SU-DHL-6 (cell line): ENCODE data around the gene CBL.

Experiments used
- H2AFZ ChIP-seq: fragments of 200-600 bp; sonication (generic); 2 replicates; pipeline ENCODE4 v1.6.1; 2014; ENCODE audit warnings: low read depth, mild to moderate bottlenecking, moderate library complexity, mixed read lengths, antibody characterized with exemption, low read length; ENCODE audit not compliant: severe bottlenecking
- H3F3A ChIP-seq: fragments of 200-600 bp; shearing (Covaris generic); 2 replicates; pipeline ENCODE4 v1.6.0; 2016; ENCODE audit warnings: antibody characterized with exemption, mild to moderate bottlenecking; ENCODE audit not compliant: insufficient read depth
- H3K27ac ChIP-seq: fragments of 200-600 bp; sonication (generic); 2 replicates; pipeline ENCODE4 v1.5.1; 2016; ENCODE audit warnings: low read depth, mild to moderate bottlenecking, low read length, moderate library complexity, mixed read lengths
- H3K27me3 ChIP-seq: fragments of 200-600 bp; sonication (generic), shearing (Covaris generic); 2 replicates; pipeline ENCODE4 v1.6.0; 2014; ENCODE audit warnings: mild to moderate bottlenecking, low read length
- H3K36me3 ChIP-seq: fragments of 200-600 bp; sonication (generic); 2 replicates; pipeline ENCODE4 v1.6.1; 2014; ENCODE audit warnings: mild to moderate bottlenecking, low read length, mixed read lengths
- H3K4me2 ChIP-seq: fragments of 300-600, 200-600 bp; shearing (Covaris generic), sonication (generic); 2 replicates; pipeline ENCODE4 v1.6.0; 2014; ENCODE audit warnings: low read length, low read depth, mild to moderate bottlenecking; ENCODE audit not compliant: poor library complexity, severe bottlenecking
- H3K4me3 ChIP-seq: fragments of 200-600 bp; sonication (generic); 2 replicates; pipeline ENCODE4 v1.5.1; 2014; ENCODE audit warnings: antibody characterized with exemption, low read length, mild to moderate bottlenecking, mixed read lengths; ENCODE audit not compliant: insufficient read depth, poor library complexity, severe bottlenecking
- H3K79me2 ChIP-seq: fragments of 200-600 bp; sonication (generic); 2 replicates; pipeline ENCODE4 v1.6.1; 2014; ENCODE audit warnings: mild to moderate bottlenecking, low read length, moderate library complexity; ENCODE audit not compliant: insufficient read depth
- H3K9ac ChIP-seq: fragments of 200-600 bp; sonication (generic); 2 replicates; pipeline ENCODE4 v1.7.0; 2014; ENCODE audit warnings: mild to moderate bottlenecking, low read length
- H3K9me2 ChIP-seq: fragments of 200-600 bp; sonication (generic); replicated peaks from 2 replicates; pipeline ENCODE4 v1.6.1; 2014; ENCODE audit warnings: low read length; ENCODE audit not compliant: insufficient read depth
- H3K9me3 ChIP-seq: fragments of 200-600 bp; sonication (generic); 2 replicates; pipeline ENCODE4 v1.6.1; 2014; ENCODE audit warnings: low read length, mixed read lengths; ENCODE audit not compliant: insufficient read depth
- H4K20me1 ChIP-seq: fragments of 200-600 bp; sonication (generic); 2 replicates; pipeline ENCODE4 v1.6.1; 2014; ENCODE audit warnings: low read depth, mild to moderate bottlenecking, antibody characterized with exemption, low read length, moderate library complexity, mixed read lengths
- EZH2phosphoT487 ChIP-seq: fragments of 200-600 bp; sonication (generic), shearing (Covaris generic); conservative IDR thresholded peaks from 2 replicates; pipeline ENCODE4 v1.6.1; 2018; ENCODE audit warnings: mild to moderate bottlenecking, antibody characterized with exemption, low read length, moderate library complexity, mixed read lengths
- TF ChIP-seq, protein P1 (sequence below): fragments of 200-600 bp; sonication (generic); IDR thresholded peaks from one replicate; pipeline ENCODE4 v1.5.1; 2017; ENCODE audit warnings: antibody characterized with exemption, mild to moderate bottlenecking, low read length, moderate library complexity; ENCODE audit not compliant: insufficient read depth, poor library complexity, severe bottlenecking

The CBL gene

DNA sequence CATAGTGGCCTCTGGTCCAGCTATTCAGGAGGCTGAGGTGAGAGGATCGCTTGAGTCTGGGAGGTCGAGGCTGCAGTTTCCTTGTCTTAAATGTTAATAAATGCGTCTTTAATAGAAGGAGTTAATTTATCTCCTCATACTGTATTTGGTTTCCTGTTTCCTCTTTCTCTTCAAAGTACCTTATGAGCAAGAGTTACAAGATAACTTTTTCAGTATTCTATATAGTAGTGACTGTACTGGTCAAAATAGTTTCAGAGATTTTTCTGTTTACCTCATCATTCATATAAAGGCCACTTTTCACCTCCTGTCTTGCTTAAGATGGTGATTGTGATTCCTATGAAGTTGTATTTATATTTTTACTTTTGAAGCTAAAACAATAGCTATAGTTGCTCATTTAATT, 59.9 kb downstream of the CBL start:
- Histone ChIP-seq H3K9me2 (no peaks in the 10 kb centered on the region), H3K27me3 (no peaks in the 10 kb centered on the region), H3K4me3 (no peak overlapping the region), H3F3A (no peaks in the 10 kb centered on the region), H3K27ac (no peak overlapping the region), H3K36me3 (no peaks in the 10 kb centered on the region), H3K9ac (no peak overlapping the region), H4K20me1 (0 out of 2 replicates have a peak, but pooled peaks cover 2% of the 10 kb centered on the region), H3K4me2 (no peak overlapping the region), H3K79me2 (peaks cover 76% of the 10 kb centered on the region), H2AFZ (no peak overlapping the region), H3K9me3 (no peaks in the 10 kb centered on the region)
- TF ChIP-seq, protein P1, sequence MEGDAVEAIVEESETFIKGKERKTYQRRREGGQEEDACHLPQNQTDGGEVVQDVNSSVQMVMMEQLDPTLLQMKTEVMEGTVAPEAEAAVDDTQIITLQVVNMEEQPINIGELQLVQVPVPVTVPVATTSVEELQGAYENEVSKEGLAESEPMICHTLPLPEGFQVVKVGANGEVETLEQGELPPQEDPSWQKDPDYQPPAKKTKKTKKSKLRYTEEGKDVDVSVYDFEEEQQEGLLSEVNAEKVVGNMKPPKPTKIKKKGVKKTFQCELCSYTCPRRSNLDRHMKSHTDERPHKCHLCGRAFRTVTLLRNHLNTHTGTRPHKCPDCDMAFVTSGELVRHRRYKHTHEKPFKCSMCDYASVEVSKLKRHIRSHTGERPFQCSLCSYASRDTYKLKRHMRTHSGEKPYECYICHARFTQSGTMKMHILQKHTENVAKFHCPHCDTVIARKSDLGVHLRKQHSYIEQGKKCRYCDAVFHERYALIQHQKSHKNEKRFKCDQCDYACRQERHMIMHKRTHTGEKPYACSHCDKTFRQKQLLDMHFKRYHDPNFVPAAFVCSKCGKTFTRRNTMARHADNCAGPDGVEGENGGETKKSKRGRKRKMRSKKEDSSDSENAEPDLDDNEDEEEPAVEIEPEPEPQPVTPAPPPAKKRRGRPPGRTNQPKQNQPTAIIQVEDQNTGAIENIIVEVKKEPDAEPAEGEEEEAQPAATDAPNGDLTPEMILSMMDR: no peak
- no peak for TF ChIP-seq EZH2phosphoT487

DNA sequence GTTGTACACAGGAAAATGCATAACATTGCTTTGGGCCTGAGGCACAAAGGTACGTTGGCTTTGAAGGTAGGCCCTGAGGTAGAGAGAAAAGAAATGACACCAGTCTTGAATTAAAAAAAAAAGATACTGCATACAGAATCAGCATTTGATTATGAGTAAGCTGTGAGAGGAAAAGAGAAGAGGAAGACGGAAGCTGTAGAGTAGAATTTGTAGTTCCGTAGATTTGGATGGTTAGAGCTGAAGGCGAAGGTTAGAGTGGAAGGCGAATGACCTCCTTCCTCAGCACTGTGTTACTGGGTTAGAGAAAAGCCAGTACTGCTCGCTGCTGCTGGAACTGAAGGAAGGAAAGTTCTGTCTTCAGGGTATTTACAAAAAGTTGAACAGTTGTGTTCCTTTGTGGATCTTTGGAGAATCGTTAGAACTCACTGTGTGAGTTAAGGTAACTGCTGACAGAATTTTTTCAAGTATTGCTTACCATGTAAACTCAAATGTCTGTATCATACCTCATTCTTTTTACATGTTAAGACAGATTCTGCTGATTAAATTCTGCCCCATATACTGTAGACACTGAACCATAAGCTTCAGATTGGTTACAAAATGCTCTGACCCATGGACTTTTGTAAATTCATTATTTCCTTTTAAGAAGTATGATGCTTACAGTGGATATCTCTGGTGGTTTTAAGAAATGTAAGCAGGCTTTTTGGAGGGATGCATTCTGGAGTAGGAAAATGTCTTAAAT, 60.5 kb downstream of the CBL start:
- H3K27ac ChIP-seq: no peak overlapping the region
- TF ChIP-seq, protein P1: no peak
- TF ChIP-seq EZH2phosphoT487: no peak
- no peaks in the 10 kb centered on the region for H3K27me3 ChIP-seq

DNA sequence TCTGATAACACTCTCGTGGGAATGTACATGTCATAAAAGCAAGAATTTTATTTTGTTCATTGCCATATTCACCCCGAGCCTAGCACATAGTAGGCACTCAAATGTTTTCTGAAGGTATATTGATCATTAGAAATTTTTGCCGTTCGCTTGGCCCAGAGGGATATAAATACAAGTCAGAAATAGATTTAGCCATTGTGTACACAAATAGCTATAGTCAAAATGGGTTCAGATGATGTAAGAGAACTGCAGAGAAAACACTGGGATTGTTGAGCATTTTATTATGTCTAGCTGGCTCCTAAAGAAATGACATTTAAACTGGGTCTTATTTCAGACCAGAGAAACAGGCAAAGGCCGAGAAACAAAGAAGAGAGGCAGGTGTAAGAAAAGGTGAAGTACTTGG, 61.5 kb downstream of the CBL start:
- TF ChIP-seq, protein P1: no peak
- TF ChIP-seq EZH2phosphoT487: no peak
- Histone ChIP-seq H3K9ac (no peak overlapping the region), H3K27me3 (no peaks in the 10 kb centered on the region), H3K4me2 (no peak overlapping the region), H3K9me2 (no peaks in the 10 kb centered on the region), H3K79me2 (peaks cover 61% of the 10 kb centered on the region), H3F3A (no peaks in the 10 kb centered on the region; the same call in 1 of the 2 replicates), H3K9me3 (no peaks in the 10 kb centered on the region), H3K27ac (no peak overlapping the region), H4K20me1 (0 out of 2 replicates have a peak, but pooled peaks cover 2% of the 10 kb centered on the region), H3K4me3 (no peak overlapping the region), H3K36me3 (no peaks in the 10 kb centered on the region; the same call in 1 of the 2 replicates), H2AFZ (no peak overlapping the region)

More for the DNA sequence above, 60.5 kb downstream of the CBL start:
- Histone ChIP-seq H3K9me3 (no peaks in the 10 kb centered on the region), H3K9me2 (no peaks in the 10 kb centered on the region), H2AFZ (no peak overlapping the region), H3K9ac (no peak overlapping the region), H3K36me3 (no peaks in the 10 kb centered on the region; the same call in 1 of the 2 replicates), H3K79me2 (peaks cover 70% of the 10 kb centered on the region), H3K4me2 (no peak overlapping the region), H3K4me3 (no peak overlapping the region), H3F3A (no peaks in the 10 kb centered on the region; the same call in 1 of the 2 replicates), H4K20me1 (0 out of 2 replicates have a peak, but pooled peaks cover 2% of the 10 kb centered on the region)
